ENCODE data around the gene PSME3IP1.
A peak's percentile ranks its signal among the peaks of the same experiment; 100 is the strongest.

Gene PSME3IP1

GRCh38 chr16:57223057-57223456 lies 37.2 kb upstream of the PSME3IP1 start:
- no peaks in the 10 kb centered on the region for H3K27me3 ChIP-seq (ENCODE audit: insufficient read depth, poor library complexity, severe bottlenecking)
- no peak overlapping the region for H3K4me3 ChIP-seq (replicated peaks; ENCODE audit: insufficient read depth, low read length)
- no peak overlapping the region for H3K27ac ChIP-seq (replicated peaks)
- DNase-seq (ENCODE audit: low read depth in 1 of 2, low spot score in 1 of 2) = no peak
- TF ChIP-seq POLR2AphosphoS5 (IDR thresholded peaks at IDR 0.05; ENCODE audit: low read depth) (no peak), GABPA (IDR thresholded peaks at IDR 0.05; ENCODE audit: low read depth) (no peak), SPI1 (IDR thresholded peaks at IDR 0.05; ENCODE audit: borderline replicate concordance, low read depth) (no peak), CTCF (IDR thresholded peaks at IDR 0.05; ENCODE audit: insufficient read depth, low read length) (no peak)
- TF ChIP-seq, protein P1, sequence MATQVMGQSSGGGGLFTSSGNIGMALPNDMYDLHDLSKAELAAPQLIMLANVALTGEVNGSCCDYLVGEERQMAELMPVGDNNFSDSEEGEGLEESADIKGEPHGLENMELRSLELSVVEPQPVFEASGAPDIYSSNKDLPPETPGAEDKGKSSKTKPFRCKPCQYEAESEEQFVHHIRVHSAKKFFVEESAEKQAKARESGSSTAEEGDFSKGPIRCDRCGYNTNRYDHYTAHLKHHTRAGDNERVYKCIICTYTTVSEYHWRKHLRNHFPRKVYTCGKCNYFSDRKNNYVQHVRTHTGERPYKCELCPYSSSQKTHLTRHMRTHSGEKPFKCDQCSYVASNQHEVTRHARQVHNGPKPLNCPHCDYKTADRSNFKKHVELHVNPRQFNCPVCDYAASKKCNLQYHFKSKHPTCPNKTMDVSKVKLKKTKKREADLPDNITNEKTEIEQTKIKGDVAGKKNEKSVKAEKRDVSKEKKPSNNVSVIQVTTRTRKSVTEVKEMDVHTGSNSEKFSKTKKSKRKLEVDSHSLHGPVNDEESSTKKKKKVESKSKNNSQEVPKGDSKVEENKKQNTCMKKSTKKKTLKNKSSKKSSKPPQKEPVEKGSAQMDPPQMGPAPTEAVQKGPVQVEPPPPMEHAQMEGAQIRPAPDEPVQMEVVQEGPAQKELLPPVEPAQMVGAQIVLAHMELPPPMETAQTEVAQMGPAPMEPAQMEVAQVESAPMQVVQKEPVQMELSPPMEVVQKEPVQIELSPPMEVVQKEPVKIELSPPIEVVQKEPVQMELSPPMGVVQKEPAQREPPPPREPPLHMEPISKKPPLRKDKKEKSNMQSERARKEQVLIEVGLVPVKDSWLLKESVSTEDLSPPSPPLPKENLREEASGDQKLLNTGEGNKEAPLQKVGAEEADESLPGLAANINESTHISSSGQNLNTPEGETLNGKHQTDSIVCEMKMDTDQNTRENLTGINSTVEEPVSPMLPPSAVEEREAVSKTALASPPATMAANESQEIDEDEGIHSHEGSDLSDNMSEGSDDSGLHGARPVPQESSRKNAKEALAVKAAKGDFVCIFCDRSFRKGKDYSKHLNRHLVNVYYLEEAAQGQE (IDR thresholded peaks at IDR 0.05; ENCODE audit: insufficient replicate concordance, low read depth) = no peak

DNA sequence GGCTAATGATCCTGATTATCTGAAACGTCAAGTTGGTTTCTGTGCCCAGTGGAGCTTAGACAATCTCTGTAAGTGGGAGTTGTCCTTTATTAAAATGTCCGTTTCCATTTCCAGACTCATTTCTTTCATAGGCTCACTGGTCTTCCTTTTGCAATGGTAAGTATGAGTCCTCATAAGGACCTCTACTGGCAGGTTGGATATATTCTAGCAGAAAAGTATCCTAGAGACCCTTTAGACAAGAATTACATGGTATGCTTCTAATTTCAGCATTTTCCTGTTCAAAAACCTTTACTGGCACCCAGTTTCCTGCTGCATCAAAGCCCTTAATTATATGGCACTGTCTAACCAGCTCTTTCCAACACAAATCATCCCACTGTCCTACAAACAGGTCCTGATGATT lies 31.1 kb upstream of the PSME3IP1 start:
- H3K4me3 ChIP-seq (replicated peaks; ENCODE audit: insufficient read depth, low read length) = no peak overlapping the region
- H3K27me3 ChIP-seq (ENCODE audit: insufficient read depth, poor library complexity, severe bottlenecking) = no peaks in the 10 kb centered on the region
- no peak for DNase-seq (ENCODE audit: low read depth in 1 of 2, low spot score in 1 of 2)
- no peak overlapping the region for H3K27ac ChIP-seq (replicated peaks)
- TF ChIP-seq POLR2AphosphoS5 (IDR thresholded peaks at IDR 0.05; ENCODE audit: low read depth) (no peak), CTCF (IDR thresholded peaks at IDR 0.05; ENCODE audit: insufficient read depth, low read length) (no peak), GABPA (IDR thresholded peaks at IDR 0.05; ENCODE audit: low read depth) (no peak), SPI1 (IDR thresholded peaks at IDR 0.05; ENCODE audit: borderline replicate concordance, low read depth) (no peak)
- TF ChIP-seq, protein P1 (IDR thresholded peaks at IDR 0.05; ENCODE audit: insufficient replicate concordance, low read depth) = no peak

GRCh38 chr16:57213462-57213861 lies 27.6 kb upstream of the PSME3IP1 start:
- peak in 1 of 2 experiments; percentile 5 for DNase-seq (ENCODE audit: low read depth in 1 of 2, low spot score in 1 of 2)
- TF ChIP-seq POLR2AphosphoS5 (IDR thresholded peaks at IDR 0.05; ENCODE audit: low read depth) (no peak), CTCF (IDR thresholded peaks at IDR 0.05; ENCODE audit: insufficient read depth, low read length) (no peak), SPI1 (IDR thresholded peaks at IDR 0.05; ENCODE audit: borderline replicate concordance, low read depth) (no peak), GABPA (IDR thresholded peaks at IDR 0.05; ENCODE audit: low read depth) (no peak)
- TF ChIP-seq, protein P1 (IDR thresholded peaks at IDR 0.05; ENCODE audit: insufficient replicate concordance, low read depth) = no peak
- Histone ChIP-seq H3K27me3 (ENCODE audit: insufficient read depth, poor library complexity, severe bottlenecking) (no peaks in the 10 kb centered on the region), H3K4me3 (replicated peaks; ENCODE audit: insufficient read depth, low read length) (no peak overlapping the region), H3K27ac (replicated peaks) (no peak overlapping the region)
